Right lobe of liver (tissue), 4 donors: ENCODE data around the gene SCN4A.

ENCODE experiments used
- CTCF ChIP-seq, 4 donors: fragments of 200-600 bp in 3 of 4; fragments of 450-650 bp in 1 of 4; IDR thresholded peaks; one replicate each; pipeline versions ENCODE4 v1.5.1 to v1.8.0; 2016 to 2022; ENCODE audit warnings: antibody characterized with exemption in 4 of 4, mild to moderate bottlenecking in 2 of 4
- POLR2A ChIP-seq: fragments of 450-650 bp; IDR thresholded peaks from one replicate; pipeline ENCODE4 v1.6.1; 2017; ENCODE audit warnings: antibody characterized with exemption, mild to moderate bottlenecking
- donor health status: DM: no; HTN: no; CAD: no.
- donor health status: DM: no; HTN: no; CAD: no.
- donor health status: DM: no; HTN: yes; CAD: no.

GRCh38 chr17:63931981-63932561 lies 40.6 kb downstream of the SCN4A start, which contains the start of gene CD79B:
- TF ChIP-seq CTCF (IDR thresholded peaks at IDR 0.05): no peak
- TF ChIP-seq POLR2A: no peak
